OCI-M2 (cell line): Measurements from ENCODE around the gene SRC.

ENCODE experiments used
- DNase-seq: peaks from one replicate; lab custom pipeline; 2025; ENCODE audit not compliant: unreplicated experiment; lab: John Stamatoyannopoulos, UW

SRC gene

GRCh38 chr20:37407573-37408002 is 61.6 kb downstream of the SRC start:
- DNase-seq: no peak

- DNase-seq: no peak
These were observed 62.6 kb downstream of the SRC start for GRCh38 chr20:37408302-37409193.

GRCh38 chr20:37411408-37412219 is 65.7 kb downstream of the SRC start:
- no peak for DNase-seq

GRCh38 chr20:37413023-37413334 is 67.0 kb downstream of the SRC start:
- no peak for DNase-seq

GRCh38 chr20:37413379-37413778 is 67.4 kb downstream of the SRC start:
- DNase-seq: no peak

- no peak for DNase-seq
These were observed 68.5 kb downstream of the SRC start for GRCh38 chr20:37414224-37415035.

- no peak for DNase-seq
These were observed 69.5 kb downstream of the SRC start for GRCh38 chr20:37415118-37416085.

GRCh38 chr20:37416100-37416847 is 70.3 kb downstream of the SRC start:
- no peak for DNase-seq

- DNase-seq: no peak
These were observed 71.1 kb downstream of the SRC start for GRCh38 chr20:37416848-37417616.

GRCh38 chr20:37417617-37418467 is 71.9 kb downstream of the SRC start:
- DNase-seq: no peak

GRCh38 chr20:37418591-37419109 is 72.7 kb downstream of the SRC start:
- no peak for DNase-seq

GRCh38 chr20:37419307-37419706 is 73.4 kb downstream of the SRC start:
- DNase-seq: no peak

- no peak for DNase-seq
These were observed 74.0 kb downstream of the SRC start for GRCh38 chr20:37419774-37420542.

- no peak for DNase-seq
These were observed 74.7 kb downstream of the SRC start for GRCh38 chr20:37420610-37421009.

GRCh38 chr20:37421060-37421905 is 75.3 kb downstream of the SRC start:
- no peak for DNase-seq

- DNase-seq: no peak
These were observed 76.0 kb downstream of the SRC start for GRCh38 chr20:37421988-37422387.
